Aorta (tissue), 5 donors: ENCODE measurements around the gene SULF2. TPM values are rescaled to one million over a fixed set of nuclear protein-coding genes. Genes with fewer than 3 reads are reported as not detected.
"Not testable (repeated sequence)": the region's sequence is repeated elsewhere in the genome, so short reads cannot be mapped to it uniquely, and the experiment has no call there.

Source experiments
- ATAC-seq: fragments of 200-7000 bp; cut with Tn5 transposase; one replicate; pipeline ENCODE4 v1.9.1; 2022; ENCODE audit warnings: moderate library complexity; ENCODE audit not compliant: low FRiP score
- DNase-seq, 2 donors: peaks; one replicate each; pipeline ENCODE4 v3.0.0-alpha.2; 2020
- H3K27ac ChIP-seq, 2 donors: one replicate each; pipeline ENCODE4 v1.5.1; 2013; ENCODE audit warnings: low read length in 2 of 2, mild to moderate bottlenecking in 2 of 2, moderate library complexity in 2 of 2, control low read depth in 1 of 2, inconsistent platforms in 1 of 2, low read depth in 1 of 2
- H3K27me3 ChIP-seq, 2 donors: one replicate each; pipeline ENCODE4 v1.6.1; 2013; ENCODE audit warnings: control low read depth in 1 of 2, low read length in 1 of 2, mild to moderate bottlenecking in 1 of 2, moderate library complexity in 1 of 2; ENCODE audit not compliant: insufficient read depth in 2 of 2, control insufficient read depth in 1 of 2
- H3K36me3 ChIP-seq, 2 donors: one replicate each; pipeline ENCODE4 v1.6.1; 2013; ENCODE audit warnings: control low read depth in 1 of 2, low read length in 1 of 2, mild to moderate bottlenecking in 1 of 2; ENCODE audit not compliant: insufficient read depth in 2 of 2, control insufficient read depth in 1 of 2
- H3K4me1 ChIP-seq, 2 donors: one replicate each; pipeline ENCODE4 v1.6.1; 2013; ENCODE audit warnings: low read length in 2 of 2, control low read depth in 1 of 2, mild to moderate bottlenecking in 1 of 2, moderate library complexity in 1 of 2; ENCODE audit not compliant: insufficient read depth in 2 of 2, control insufficient read depth in 1 of 2
- H3K4me3 ChIP-seq, 2 donors: one replicate each; pipeline ENCODE4 v1.5.1; 2013; ENCODE audit warnings: low read length in 2 of 2, control low read depth in 1 of 2, mild to moderate bottlenecking in 1 of 2
- H3K9me3 ChIP-seq: one replicate; pipeline ENCODE4 v1.6.1; 2013; ENCODE audit warnings: mild to moderate bottlenecking, low read length; ENCODE audit not compliant: control insufficient read depth
- whole genome bisulfite sequencing, 2 donors: extraction: QIAGEN DNeasy Blood & Tissue Kit; methylation state at CpG; one replicate each; pipeline ENCODE4 v1.1.7; 2013; 5-methylcytosine and 5-hydroxymethylcytosine counted together
- intact Hi-C, 2 donors: fragments of 100-400 bp; cut with DNase I; formaldehyde crosslinking; loops; one replicate each; pipeline versions ENCODE4 v1.14.2 to v1.15.0; 2022
- polyA plus RNA-seq, 2 donors: library from polyadenylated mRNA; stranded (reverse); fragments of 200-250 nt; gene quantifications; one replicate each; pipeline ENCODE4 v1.2.3, GENCODE V29; 2013
- total RNA-seq, 2 donors: library from RNA; stranded (reverse); fragmentation: NEBNext Ultra II Directional; extraction: Animal tissue kit (Norgen Biotek cat#: 25700); gene quantifications; one replicate each; pipeline ENCODE4 v1.2.1, GENCODE V29; 2021
- donor health status: healthy with polysubstance abuse.
- donor health status: Bipolar disorder and iron deficiency.
- donor health status: DM: no; HTN: no; CAD: no.
- donor health status: DM: no; HTN: no; CAD: no.
- donor health status: DM: yes; HTN: yes; CAD: no.

Gene SULF2
- total and polyA plus RNA-seq, 4 donors = 17.7 to 145 (median 64.7) TPM

DNA sequence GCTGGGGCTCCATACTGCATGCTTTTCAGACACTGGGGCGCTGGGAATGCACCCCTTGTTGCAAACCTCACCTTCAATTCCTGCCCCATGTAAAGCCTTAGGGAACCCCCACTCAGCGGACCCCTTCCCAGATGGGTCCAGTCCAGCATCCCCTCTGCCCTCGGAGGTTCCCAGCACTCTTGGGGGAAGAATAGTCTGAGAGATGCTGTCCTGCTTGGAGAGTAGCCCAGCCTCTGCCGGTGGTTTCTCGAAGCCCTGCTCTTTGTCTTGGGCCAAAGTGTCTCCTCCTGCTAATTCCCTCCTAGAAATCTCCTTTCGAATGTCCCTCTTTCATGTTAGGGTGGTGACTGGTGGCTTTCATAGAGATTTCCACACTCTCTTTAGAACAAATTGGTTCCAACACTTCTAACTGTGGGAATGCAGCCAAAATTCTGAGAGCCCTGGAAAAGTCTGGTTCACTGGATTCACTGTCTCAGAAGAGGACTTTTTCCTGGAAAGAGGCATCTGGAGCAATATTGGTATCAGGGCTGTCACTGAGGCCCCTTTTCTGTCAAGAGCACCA is 24.9 kb upstream of the SULF2 start:
- intact Hi-C loops = no loop called here
- ATAC-seq = no peak
- Histone ChIP-seq H3K27me3 (no peaks in the 10 kb centered on the region), H3K36me3 (no peaks in the 10 kb centered on the region), H3K4me3 (no peak overlapping the region), H3K27ac (no peak overlapping the region), H3K9me3 (peaks cover 4% of the 10 kb centered on the region), H3K4me1 (no peaks in the 10 kb centered on the region)
- 35 to 48% methylated on average over 6 of the region's 6 CpGs for WGBS, 2 donors
- DNase-seq = no peak

GRCh38 chr20:47809161-47809960 is 24.1 kb upstream of the SULF2 start:
- Histone ChIP-seq H3K4me1 (no peaks in the 10 kb centered on the region), H3K27me3 (no peaks in the 10 kb centered on the region), H3K36me3 (no peaks in the 10 kb centered on the region), H3K27ac (no peak overlapping the region), H3K9me3 (no peaks in the 10 kb centered on the region), H3K4me3 (no peak overlapping the region)
- intact Hi-C loops = no loop called here
- 88 to 89% methylated on average over 15 of the region's 15 CpGs for WGBS, 2 donors
- DNase-seq (no peak), ATAC-seq (peak; percentile 15)

DNA sequence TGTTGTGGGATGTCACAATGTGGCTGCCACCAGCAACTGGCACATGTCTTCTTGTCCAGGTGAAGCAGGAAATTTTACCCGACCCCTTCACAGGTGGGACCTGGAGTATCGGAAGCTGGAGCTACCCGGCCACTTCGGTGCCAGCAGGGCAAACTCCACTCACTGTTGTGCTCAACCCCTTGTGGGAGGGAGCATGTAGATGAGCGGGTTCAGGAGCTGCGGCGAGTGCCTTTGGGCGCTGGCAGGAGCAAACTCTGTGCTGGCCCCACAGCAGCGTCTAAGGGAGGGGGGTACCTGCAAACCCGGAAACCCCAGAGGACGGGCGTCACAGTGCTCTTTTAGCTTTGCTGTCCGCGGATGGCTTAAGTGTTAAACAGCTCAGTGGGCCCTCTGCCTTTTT is 20.7 kb upstream of the SULF2 start:
- no peak for DNase-seq
- H3K27ac ChIP-seq = no peak overlapping the region
- H3K4me3 ChIP-seq = no peak overlapping the region
- intact Hi-C loops = no loop called here
- H3K4me1 ChIP-seq = no peaks in the 10 kb centered on the region
- no peak for ATAC-seq
- no peaks in the 10 kb centered on the region for H3K9me3 ChIP-seq
- H3K36me3 ChIP-seq = no peaks in the 10 kb centered on the region
- WGBS, 2 donors = 64 to 78% methylated on average over 14 of the region's 14 CpGs
- no peaks in the 10 kb centered on the region for H3K27me3 ChIP-seq

DNA sequence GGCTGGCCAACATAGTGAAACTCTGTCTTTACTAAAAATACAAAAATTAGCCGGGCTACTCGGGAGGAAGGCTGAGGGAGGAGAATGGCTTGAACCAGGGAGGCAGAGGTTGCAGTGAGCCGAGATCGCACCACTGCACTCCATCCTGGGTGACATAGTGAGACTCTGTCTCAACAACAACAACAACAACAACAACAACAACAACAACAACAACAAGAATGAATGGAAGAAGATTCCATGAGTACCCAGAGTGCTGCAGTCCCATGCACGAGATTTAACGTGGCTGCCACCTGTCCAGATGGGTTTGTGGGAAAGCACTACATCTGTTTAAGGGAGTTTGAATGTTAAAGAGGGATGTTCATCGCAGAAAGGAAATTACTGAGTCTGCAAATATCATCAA is 19.7 kb upstream of the SULF2 start:
- H3K36me3 ChIP-seq, H3K4me3 ChIP-seq, H3K27ac ChIP-seq, intact Hi-C loops, H3K9me3 ChIP-seq, H3K4me1 ChIP-seq, H3K27me3 ChIP-seq, ATAC-seq, DNase-seq: not testable (repeated sequence)
- 91% methylated on average over 7 of the region's 7 CpGs for WGBS, 2 donors

DNA sequence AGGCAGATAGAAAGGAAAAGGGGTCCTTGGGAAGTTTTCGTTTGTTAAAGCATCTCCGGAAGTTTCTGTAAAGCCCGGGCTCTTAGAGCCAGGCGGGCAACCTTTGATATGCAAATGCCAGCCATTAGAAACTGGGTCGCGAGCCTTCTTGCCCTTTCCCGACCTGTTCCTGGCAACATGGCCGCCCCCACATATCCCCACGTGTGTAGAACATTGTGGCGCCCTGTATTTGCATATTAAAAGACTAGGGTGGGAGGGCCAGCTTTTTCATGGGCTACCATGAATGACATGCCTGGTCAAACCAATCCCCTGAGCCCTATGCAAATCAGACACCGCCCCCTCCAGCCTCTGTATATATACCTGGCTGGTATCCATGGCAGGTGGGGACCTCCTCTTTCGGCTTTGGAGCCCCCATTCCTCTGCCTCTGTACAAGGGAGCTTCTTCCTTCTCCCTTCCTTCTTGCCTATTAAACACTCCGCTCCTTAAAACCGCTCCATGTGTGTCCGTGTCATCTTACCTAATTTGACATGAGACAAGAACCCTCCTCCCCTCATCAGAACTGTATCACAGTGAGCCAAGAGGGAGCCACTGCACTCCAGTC is 19.0 kb upstream of the SULF2 start:
- H3K9me3 ChIP-seq, intact Hi-C loops, H3K4me1 ChIP-seq, H3K36me3 ChIP-seq, H3K27ac ChIP-seq, ATAC-seq, H3K4me3 ChIP-seq, H3K27me3 ChIP-seq, DNase-seq: not testable (repeated sequence)
- WGBS, 2 donors = 87% methylated on average over 15 of the region's 15 CpGs

- ATAC-seq (no peak), DNase-seq (peak in 1 of 2 donors; percentile 39)
These were observed 17.7 kb upstream of the SULF2 start for GRCh38 chr20:47802975-47803374.

DNA sequence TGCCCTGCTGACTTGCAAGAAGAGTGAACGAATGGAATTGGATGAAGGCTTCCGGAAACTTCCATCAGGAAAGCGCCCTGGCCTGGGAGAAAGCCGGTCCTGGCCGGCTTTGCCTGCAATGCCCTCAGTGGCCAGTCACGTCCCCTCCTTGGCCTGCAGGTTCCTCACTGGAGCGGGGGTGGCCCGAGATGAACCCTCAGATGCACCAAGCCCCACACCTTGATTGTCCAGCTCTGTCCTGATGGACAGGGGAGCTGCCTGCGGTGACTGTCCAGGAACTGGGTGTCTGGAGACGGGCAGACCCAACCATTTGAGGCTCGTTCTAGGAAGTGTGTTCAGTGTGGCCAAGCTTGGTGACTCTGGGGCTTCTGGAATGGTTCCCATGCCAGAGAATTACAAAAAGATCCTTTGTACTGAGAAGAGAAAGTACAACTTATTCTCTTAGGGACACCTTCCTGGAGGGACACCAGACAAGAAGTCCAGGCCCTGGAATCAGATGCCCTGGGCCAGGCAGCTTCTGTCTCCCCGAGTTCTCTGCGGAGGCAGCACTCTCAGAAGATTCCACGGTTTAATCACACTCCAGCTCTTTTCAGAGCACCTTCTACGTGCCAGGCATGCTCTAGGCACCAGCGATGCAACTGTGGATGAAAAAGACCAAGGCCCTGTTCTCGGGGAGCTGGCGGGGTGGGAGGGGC is 17.1 kb upstream of the SULF2 start:
- intact Hi-C loops = no loop called here
- no peaks in the 10 kb centered on the region for H3K9me3 ChIP-seq
- peak in 1 of 2 donors; percentile 24 for DNase-seq
- no peak for ATAC-seq
- no peaks in the 10 kb centered on the region for H3K4me1 ChIP-seq
- H3K27me3 ChIP-seq = no peaks in the 10 kb centered on the region
- no peak overlapping the region for H3K4me3 ChIP-seq
- no peaks in the 10 kb centered on the region for H3K36me3 ChIP-seq
- no peak overlapping the region for H3K27ac ChIP-seq
- 91 to 94% methylated on average over 18 of the region's 18 CpGs for WGBS, 2 donors

More at GRCh38 chr20:47802975-47803374, 17.7 kb upstream of the SULF2 start:
- intact Hi-C loops = no loop called here
- Histone ChIP-seq H3K36me3 (no peaks in the 10 kb centered on the region), H3K9me3 (no peaks in the 10 kb centered on the region), H3K4me1 (no peaks in the 10 kb centered on the region), H3K4me3 (no peak overlapping the region), H3K27me3 (no peaks in the 10 kb centered on the region), H3K27ac (no peak overlapping the region)
- 94 to 96% methylated on average over 3 of the region's 3 CpGs for WGBS, 2 donors

DNA sequence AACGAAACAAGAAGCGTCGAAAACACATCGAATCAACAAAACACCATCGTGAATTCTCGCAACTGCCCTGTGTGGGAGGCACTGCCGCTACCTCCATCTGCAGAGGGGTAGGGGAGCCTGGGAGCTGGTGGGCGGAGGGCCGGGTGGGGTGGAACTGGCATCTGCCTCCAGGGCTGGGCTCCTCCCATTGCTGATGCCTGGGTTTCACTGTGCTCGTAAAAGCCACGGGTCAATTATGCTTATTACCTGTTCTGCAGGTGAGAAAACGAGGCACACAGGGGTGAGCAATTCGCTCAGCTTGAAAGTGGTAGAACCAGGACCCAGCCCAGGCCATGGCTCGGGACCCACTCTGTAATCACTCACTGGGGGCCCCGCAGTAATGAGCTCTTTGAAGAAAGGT is 16.5 kb upstream of the SULF2 start:
- 88 to 90% methylated on average over 13 to 15 of the region's 15 CpGs for WGBS, 2 donors
- ATAC-seq (no peak), DNase-seq (peak in 1 of 2 donors; percentile 68)
- no peak overlapping the region for H3K27ac ChIP-seq
- H3K9me3 ChIP-seq = no peaks in the 10 kb centered on the region
- no peaks in the 10 kb centered on the region for H3K4me1 ChIP-seq
- H3K4me3 ChIP-seq = no peak overlapping the region
- no peaks in the 10 kb centered on the region for H3K36me3 ChIP-seq
- no peaks in the 10 kb centered on the region for H3K27me3 ChIP-seq
- intact Hi-C loops = no loop called here
